PC-9 (cell line): Measurements from ENCODE around the gene TMEFF2.

Experiments
- CTCF ChIP-seq: fragments of 200-600 bp; sonication (generic); conservative IDR thresholded peaks from 2 replicates; pipeline ENCODE4 v1.6.1; 2017; ENCODE audit warnings: mixed run types, antibody characterized with exemption, mild to moderate bottlenecking, moderate library complexity
- EZH2 ChIP-seq: fragments of 200-600 bp; sonication (generic); IDR thresholded peaks from 2 replicates; pipeline ENCODE4 v1.8.0; 2017; ENCODE audit warnings: antibody characterized with exemption, low read depth

DNA sequence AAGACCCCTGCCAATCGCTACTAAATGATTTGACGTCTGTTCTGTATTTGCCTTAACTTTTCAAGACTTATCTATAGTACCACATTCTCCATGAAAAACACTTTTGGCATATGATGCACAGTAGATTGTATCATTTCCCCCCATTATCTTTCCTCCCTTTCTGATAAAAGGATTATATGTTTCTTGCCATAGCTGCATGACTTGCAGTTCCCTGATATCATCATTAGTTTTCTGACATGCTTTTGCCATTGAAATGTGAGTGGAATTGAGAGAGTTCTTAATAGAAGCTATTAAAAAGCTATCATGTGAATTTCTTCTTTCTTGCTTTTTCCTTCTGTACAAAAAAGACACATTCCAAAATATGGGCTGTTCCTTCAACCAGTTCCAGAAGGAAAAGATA lies 130.3 kb downstream of the TMEFF2 start:
- TF ChIP-seq CTCF (no peak), EZH2 (no peak)
